Keratinocyte (primary cell): ENCODE measurements around the gene R3HDM4. TPM values are rescaled to one million over a fixed set of nuclear protein-coding genes. Genes with fewer than 3 reads are reported as not detected.

ENCODE experiments used
- DNase-seq: peaks from one replicate; pipeline ENCODE4 v3.0.0-alpha.2; 2011; ENCODE audit warnings: low read depth, missing footprints, low spot score
- FAIRE-seq: peaks from 2 replicates; lab custom pipeline; 2011; peaks lifted over from hg19 to GRCh38; lab: Jason Lieb, UNC
- H2AFZ ChIP-seq: 2 replicates; pipeline ENCODE4 v1.6.0; 2012; ENCODE audit warnings: low read length, control low read depth, inconsistent platforms; ENCODE audit not compliant: control insufficient read depth
- H3K27ac ChIP-seq: 2 replicates; pipeline ENCODE4 v1.5.1; 2011; ENCODE audit warnings: low read length; ENCODE audit not compliant: control insufficient read depth, insufficient read depth
- H3K27me3 ChIP-seq: 3 replicates; pipeline ENCODE4 v1.6.0; 2011; ENCODE audit warnings: low read length; ENCODE audit not compliant: control insufficient read depth, insufficient read depth; ENCODE audit errors: extremely low read depth
- H3K36me3 ChIP-seq, 2 experiments: 2 replicates in 1 of 2; 3 replicates in 1 of 2; pipeline ENCODE4 v1.5.1; 2011; ENCODE audit warnings: low read length in 2 of 2, mild to moderate bottlenecking in 1 of 2; ENCODE audit not compliant: control insufficient read depth in 2 of 2, insufficient read depth in 2 of 2; ENCODE audit errors: extremely low read depth in 1 of 2
- H3K4me1 ChIP-seq: 3 replicates; pipeline ENCODE4 v1.5.1; 2011; ENCODE audit warnings: low read length; ENCODE audit not compliant: control insufficient read depth, insufficient read depth; ENCODE audit errors: extremely low read depth
- H3K4me2 ChIP-seq: 3 replicates; pipeline ENCODE4 v1.6.0; 2011; ENCODE audit warnings: low read depth, low read length; ENCODE audit not compliant: control insufficient read depth, insufficient read depth; ENCODE audit errors: extremely low read depth
- H3K4me3 ChIP-seq, 3 experiments: fragments of 200-600 bp in 1 of 3; sonication (generic) in 1 of 3; 2 replicates in 2 of 3; 3 replicates in 1 of 3; pipeline ENCODE4 v1.5.1; 2011 to 2016; ENCODE audit warnings: low read length in 3 of 3, mild to moderate bottlenecking in 3 of 3, control low read depth in 2 of 3, inconsistent platforms in 1 of 3, low read depth in 1 of 3, mixed read lengths in 1 of 3, mixed run types in 1 of 3, moderate library complexity in 1 of 3; ENCODE audit not compliant: control insufficient read depth in 2 of 3, insufficient read depth in 2 of 3; ENCODE audit errors: extremely low read depth in 1 of 3
- H3K79me2 ChIP-seq: 2 replicates; pipeline ENCODE4 v1.6.0; 2012; ENCODE audit warnings: low read length; ENCODE audit not compliant: control insufficient read depth, insufficient read depth
- H3K9ac ChIP-seq: 3 replicates; pipeline ENCODE4 v1.6.0; 2011; ENCODE audit warnings: low read length; ENCODE audit not compliant: control insufficient read depth, insufficient read depth; ENCODE audit errors: extremely low read depth
- H3K9me1 ChIP-seq: 3 replicates; pipeline ENCODE4 v1.6.0; 2011; ENCODE audit warnings: low read length; ENCODE audit not compliant: control insufficient read depth, insufficient read depth; ENCODE audit errors: extremely low read depth
- H3K9me3 ChIP-seq: 2 replicates; pipeline ENCODE4 v1.5.1; 2012; ENCODE audit warnings: low read depth, low read length; ENCODE audit not compliant: control insufficient read depth
- H4K20me1 ChIP-seq: 3 replicates; pipeline ENCODE4 v1.6.0; 2011; ENCODE audit warnings: low read length; ENCODE audit not compliant: control insufficient read depth, insufficient read depth; ENCODE audit errors: extremely low read depth
- CTCF ChIP-seq, 3 experiments: IDR thresholded peaks in 1 of 3; conservative IDR thresholded peaks in 1 of 3; optimal IDR thresholded peaks in 1 of 3; 2 replicates in 2 of 3; 3 replicates in 1 of 3; pipeline versions ENCODE3 to v1.5.1; 2011; ENCODE audit warnings: low read length in 3 of 3, mild to moderate bottlenecking in 3 of 3, moderate library complexity in 2 of 3, control low read depth in 1 of 3, inconsistent platforms in 1 of 3; ENCODE audit not compliant: insufficient read depth in 2 of 3; ENCODE audit errors: extremely low read depth in 1 of 3
- EZH2 ChIP-seq: IDR thresholded peaks from one replicate; pipeline ENCODE4 v1.6.1; 2012; ENCODE audit warnings: inconsistent platforms, mild to moderate bottlenecking, low read length, moderate library complexity
- dilution Hi-C: fragments of 300-500 bp; cut with MboI; formaldehyde crosslinking; loops from one replicate; pipeline ENCODE4 v1.7.0; 2020; ENCODE audit warnings: low sequenced_read_pairs; ENCODE audit not compliant: extremely low pct_ligation_motif_present
- polyA plus RNA-seq, 5 experiments: library from polyadenylated mRNA; depleted of rRNA in 3 of 5; stranded (reverse) in 3 of 5; stranded (forward) in 1 of 5; unstranded in 1 of 5; fragments of >200 nt; gene quantifications; 1 replicate in 1 of 5; 2 replicates in 3 of 5; 3 replicates in 1 of 5; pipeline versions ENCODE4 v1.2.1 to v1.2.3, GENCODE V29; 2011 to 2012; ENCODE audit warnings: missing spikeins in 2 of 5, low read depth in 1 of 5, low replicate concordance in 1 of 5

R3HDM4 gene
- polyA plus RNA-seq, 1 donor (not counting 4 experiments of a cell fraction or from before 2014, with no cell fraction given) = 33.5 TPM

DNA sequence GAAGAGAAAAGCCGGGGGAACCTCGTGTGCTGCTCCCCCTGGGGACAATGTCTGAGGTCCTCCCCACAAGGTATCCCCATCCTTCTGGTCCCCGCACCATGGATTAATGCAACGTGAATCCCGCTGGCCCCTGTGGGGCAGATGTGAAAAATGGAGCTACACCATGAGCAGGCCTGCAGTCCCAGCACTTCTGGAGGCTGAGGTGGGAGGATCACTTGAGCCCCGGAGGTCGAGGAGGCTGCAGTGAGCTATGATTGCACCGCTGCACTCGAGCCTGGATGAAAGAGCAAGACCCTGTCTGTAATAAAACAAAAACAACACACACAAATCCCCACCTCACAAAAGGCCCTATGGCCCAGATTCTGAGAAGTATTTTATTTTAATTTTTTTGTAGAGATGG lies 54.7 kb downstream of the R3HDM4 start:
- DNase-seq (no peak), FAIRE-seq (no peak)
- H3K4me1 ChIP-seq = peaks cover 3% of the 10 kb centered on the region
- H3K4me2 ChIP-seq = no peak overlapping the region
- H3K27me3 ChIP-seq = peaks cover 17% of the 10 kb centered on the region
- dilution Hi-C loops = no loop called here
- H3K9ac ChIP-seq = no peak overlapping the region
- H3K36me3 ChIP-seq = no peaks in the 10 kb centered on the region
- no peaks in the 10 kb centered on the region for H3K9me1 ChIP-seq
- H3K79me2 ChIP-seq = no peaks in the 10 kb centered on the region
- H3K9me3 ChIP-seq = no peaks in the 10 kb centered on the region
- no peak overlapping the region for H3K4me3 ChIP-seq
- H4K20me1 ChIP-seq = no peaks in the 10 kb centered on the region
- H2AFZ ChIP-seq = no peak overlapping the region
- H3K27ac ChIP-seq = no peak overlapping the region
- TF ChIP-seq EZH2 = no peak
- no peak for TF ChIP-seq CTCF (optimal IDR thresholded peaks at IDR 0.05 in 1 of 3, IDR thresholded peaks at IDR 0.05 in 1 of 3, conservative IDR thresholded peaks at IDR 0.05 in 1 of 3; ENCODE audit: extremely low read depth in 1 of 3, insufficient read depth in 2 of 3, low read length in 3 of 3)

DNA sequence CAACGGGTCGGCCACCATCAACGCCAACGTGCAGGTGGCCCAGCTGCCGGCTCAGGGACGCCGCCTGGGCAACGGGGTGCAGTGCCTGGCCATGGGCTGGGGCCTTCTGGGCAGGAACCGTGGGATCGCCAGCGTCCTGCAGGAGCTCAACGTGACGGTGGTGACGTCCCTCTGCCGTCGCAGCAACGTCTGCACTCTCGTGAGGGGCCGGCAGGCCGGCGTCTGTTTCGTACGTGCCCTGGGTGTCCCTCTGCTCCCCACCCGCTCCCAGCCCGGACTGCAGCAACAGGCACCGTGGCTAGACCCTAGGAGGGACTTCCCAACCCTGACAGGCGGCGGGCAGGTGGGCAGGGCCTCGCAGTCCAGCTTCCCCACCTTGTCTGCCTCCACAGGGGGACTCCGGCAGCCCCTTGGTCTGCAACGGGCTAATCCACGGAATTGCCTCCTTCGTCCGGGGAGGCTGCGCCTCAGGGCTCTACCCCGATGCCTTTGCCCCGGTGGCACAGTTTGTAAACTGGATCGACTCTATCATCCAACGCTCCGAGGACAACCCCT lies 57.4 kb downstream of the R3HDM4 start:
- Histone ChIP-seq H3K9me1 (no peaks in the 10 kb centered on the region), H3K79me2 (no peaks in the 10 kb centered on the region), H3K27ac (no peak overlapping the region), H3K9me3 (no peaks in the 10 kb centered on the region), H2AFZ (no peak overlapping the region), H3K36me3 (no peaks in the 10 kb centered on the region), H4K20me1 (peaks cover 2% of the 10 kb centered on the region), H3K4me2 (no peak overlapping the region), H3K4me3 (no peak overlapping the region), H3K27me3 (peaks cover 39% of the 10 kb centered on the region), H3K9ac (no peak overlapping the region), H3K4me1 (peaks cover 2% of the 10 kb centered on the region)
- dilution Hi-C loops = no loop called here
- no peak for TF ChIP-seq EZH2
- no peak for TF ChIP-seq CTCF (optimal IDR thresholded peaks at IDR 0.05 in 1 of 3, IDR thresholded peaks at IDR 0.05 in 1 of 3, conservative IDR thresholded peaks at IDR 0.05 in 1 of 3; ENCODE audit: extremely low read depth in 1 of 3, insufficient read depth in 2 of 3, low read length in 3 of 3)
- FAIRE-seq = no peak
- DNase-seq = no peak
